ENCODE results near the gene KAZN.

KAZN gene

DNA sequence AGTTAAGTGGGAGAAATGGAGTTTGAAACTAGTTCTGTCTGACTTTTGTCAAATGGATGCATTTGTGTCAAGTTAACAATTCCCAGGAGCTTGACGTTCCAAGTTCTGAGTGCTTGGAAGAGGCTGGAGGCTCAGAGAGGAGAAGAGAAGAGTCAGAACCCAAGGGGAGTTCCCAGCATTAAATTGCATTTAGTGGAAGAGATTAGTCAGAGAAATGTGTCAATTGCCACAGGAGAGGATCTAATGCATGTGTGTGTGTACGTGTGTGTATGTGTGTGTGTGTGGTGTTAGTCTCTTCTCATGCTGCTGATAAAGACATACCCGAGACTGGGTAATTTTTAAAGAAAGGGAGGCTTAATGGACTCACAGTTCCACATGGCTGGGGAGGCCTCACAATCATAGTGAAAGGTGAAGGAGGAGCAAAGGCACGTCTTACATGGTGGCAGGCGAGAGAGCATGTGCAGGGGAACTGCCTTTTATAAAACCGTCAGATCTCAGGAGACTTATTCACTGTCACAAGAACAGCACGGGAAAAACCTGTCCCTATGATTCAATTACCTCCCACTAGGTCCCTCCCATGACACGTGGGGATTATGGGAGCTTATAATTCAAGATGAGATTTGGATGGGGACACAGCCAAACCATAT lies 453.5 kb downstream of the KAZN start:
- no peak for DNase-seq (ENCODE audit: extremely low read depth, low read depth)
- TF ChIP-seq, protein P1, sequence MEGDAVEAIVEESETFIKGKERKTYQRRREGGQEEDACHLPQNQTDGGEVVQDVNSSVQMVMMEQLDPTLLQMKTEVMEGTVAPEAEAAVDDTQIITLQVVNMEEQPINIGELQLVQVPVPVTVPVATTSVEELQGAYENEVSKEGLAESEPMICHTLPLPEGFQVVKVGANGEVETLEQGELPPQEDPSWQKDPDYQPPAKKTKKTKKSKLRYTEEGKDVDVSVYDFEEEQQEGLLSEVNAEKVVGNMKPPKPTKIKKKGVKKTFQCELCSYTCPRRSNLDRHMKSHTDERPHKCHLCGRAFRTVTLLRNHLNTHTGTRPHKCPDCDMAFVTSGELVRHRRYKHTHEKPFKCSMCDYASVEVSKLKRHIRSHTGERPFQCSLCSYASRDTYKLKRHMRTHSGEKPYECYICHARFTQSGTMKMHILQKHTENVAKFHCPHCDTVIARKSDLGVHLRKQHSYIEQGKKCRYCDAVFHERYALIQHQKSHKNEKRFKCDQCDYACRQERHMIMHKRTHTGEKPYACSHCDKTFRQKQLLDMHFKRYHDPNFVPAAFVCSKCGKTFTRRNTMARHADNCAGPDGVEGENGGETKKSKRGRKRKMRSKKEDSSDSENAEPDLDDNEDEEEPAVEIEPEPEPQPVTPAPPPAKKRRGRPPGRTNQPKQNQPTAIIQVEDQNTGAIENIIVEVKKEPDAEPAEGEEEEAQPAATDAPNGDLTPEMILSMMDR (IDR thresholded peaks at IDR 0.05; ENCODE audit: low read depth, low read length): no peak

DNA sequence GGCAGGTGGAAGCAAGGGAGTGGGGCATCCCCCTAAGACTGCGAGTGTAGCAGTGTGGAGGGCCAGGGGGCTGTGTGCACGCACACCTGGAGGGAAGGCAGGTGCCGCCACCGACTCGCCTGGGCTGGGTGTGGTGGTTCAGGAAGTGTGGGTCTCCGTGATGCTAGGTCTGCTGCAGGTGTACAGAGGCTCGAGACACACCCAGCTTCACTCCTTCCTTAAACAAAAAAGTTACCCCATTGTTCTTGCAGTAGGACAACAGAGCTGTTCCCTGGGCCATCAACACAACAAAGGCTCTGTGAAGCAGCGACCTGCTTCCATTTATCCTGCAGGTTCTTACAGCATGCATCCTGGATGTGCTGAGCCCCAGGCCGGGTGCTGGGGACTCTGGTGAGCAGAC lies 454.7 kb downstream of the KAZN start:
- DNase-seq (ENCODE audit: extremely low read depth, low read depth): no peak
- TF ChIP-seq, protein P1 (IDR thresholded peaks at IDR 0.05; ENCODE audit: low read depth, low read length): no peak

DNA sequence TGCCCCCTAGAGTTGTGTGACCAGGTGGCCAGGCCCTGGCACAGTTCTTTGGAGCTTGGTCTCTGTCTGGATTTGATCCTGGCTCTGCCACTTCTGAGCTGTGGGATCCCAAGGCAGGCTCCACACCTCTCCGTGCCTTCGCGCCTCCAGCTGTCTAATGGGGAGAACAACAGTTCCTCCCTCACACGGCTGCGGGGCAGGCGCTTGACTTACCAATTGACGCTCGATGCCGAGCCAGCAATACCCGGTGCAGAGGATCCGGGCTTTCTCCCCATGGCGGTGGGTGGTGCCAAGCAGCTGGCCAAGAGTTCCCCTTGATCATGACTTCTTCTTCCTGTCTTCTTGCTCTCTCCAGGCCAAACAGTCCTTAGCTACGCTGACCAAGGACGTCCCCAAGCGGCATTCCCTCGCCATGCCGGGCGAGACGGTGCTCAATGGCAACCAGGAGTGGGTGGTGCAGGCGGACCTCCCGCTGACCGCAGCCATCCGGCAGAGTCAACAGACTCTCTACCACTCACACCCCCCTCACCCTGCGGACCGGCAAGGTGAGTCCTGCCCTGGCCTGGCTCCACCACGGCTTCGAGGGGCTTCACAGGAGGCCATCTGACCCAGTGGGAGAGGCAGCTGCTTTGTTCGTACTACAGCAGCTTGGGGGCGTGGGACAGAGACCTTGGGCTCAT lies 457.4 kb downstream of the KAZN start:
- TF ChIP-seq, protein P1 (IDR thresholded peaks at IDR 0.05; ENCODE audit: low read depth, low read length): no peak
- no peak for DNase-seq (ENCODE audit: extremely low read depth, low read depth)

DNA sequence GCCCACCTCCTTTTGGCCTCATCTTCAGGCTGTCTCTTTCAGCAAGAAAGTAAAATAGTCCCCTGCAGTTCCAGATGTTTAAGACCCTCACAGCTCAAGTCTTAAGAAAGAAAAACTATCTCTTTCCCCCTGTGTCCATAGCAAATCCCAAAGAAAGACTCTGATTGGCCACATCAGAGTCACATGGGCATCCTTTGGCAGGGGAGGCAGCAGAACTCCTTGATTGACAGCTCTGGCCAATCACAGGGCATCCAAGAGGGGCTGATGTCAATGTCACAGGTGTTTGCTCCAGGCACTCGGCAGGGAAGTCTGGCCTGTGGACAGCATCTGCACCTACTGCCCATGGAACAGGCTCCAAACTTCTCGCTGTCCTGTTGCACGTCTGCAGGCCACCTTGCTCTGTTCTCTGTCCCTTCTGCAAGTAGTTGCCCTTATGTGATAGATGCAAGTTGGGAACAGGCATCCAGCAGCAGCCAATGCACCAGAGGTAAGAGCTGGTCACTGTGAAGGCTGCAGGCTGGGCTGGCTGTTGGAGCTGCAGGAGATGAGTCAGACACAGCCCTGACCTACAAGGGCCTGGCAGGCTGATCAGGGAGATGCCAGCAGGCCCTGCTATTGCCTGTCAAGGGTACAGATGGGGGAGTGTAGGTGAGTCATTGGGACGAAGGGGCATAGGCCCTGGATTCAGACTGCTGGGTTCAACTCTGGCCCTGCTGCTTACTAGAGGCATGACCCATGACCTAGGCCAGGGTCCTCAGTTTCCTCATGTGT lies 458.2 kb downstream of the KAZN start:
- TF ChIP-seq, protein P1 (IDR thresholded peaks at IDR 0.05; ENCODE audit: low read depth, low read length): no peak
- DNase-seq (ENCODE audit: extremely low read depth, low read depth): no peak

DNA sequence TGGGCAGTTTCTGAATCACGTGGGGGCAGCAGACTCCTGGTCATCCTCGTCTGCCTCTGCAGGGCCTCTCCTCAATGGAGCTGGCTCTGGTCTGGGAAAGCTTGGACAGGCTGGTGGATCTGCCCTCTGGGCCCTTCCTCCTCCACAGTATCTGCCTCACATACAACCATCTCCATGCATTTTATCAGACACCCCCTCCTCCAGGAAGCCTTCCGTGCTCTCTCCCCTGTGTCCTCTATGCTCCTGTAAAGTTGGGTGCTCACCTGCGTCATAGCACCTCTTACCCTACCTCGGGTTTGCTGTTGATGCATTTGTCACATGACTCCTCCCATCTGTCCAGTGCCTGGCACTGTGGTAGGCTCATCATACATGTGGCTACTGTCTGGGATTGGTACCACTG lies 459.3 kb downstream of the KAZN start:
- no peak for DNase-seq (ENCODE audit: extremely low read depth, low read depth)
- TF ChIP-seq, protein P1 (IDR thresholded peaks at IDR 0.05; ENCODE audit: low read depth, low read length): no peak

DNA sequence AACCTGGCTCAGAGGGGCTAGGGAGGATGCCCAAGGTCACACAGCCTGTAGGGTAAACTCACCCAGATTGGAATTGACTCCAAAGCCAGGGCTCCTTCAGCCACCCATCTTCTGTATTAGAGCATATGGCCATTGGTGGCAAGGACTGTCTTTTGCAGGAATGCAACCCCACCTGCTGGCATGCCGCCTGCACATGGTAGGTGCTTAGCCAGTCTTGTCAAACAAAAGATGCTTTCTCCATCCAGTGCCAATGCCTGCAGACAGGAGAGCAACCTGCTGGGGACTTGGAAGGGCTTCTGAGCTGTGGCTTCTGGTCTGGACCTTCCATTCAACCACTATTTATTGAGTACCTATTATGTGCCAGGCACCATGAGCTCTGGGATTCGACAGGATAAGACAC lies 459.8 kb downstream of the KAZN start:
- TF ChIP-seq, protein P1 (IDR thresholded peaks at IDR 0.05; ENCODE audit: low read depth, low read length): no peak
- DNase-seq (ENCODE audit: extremely low read depth, low read depth): no peak

DNA sequence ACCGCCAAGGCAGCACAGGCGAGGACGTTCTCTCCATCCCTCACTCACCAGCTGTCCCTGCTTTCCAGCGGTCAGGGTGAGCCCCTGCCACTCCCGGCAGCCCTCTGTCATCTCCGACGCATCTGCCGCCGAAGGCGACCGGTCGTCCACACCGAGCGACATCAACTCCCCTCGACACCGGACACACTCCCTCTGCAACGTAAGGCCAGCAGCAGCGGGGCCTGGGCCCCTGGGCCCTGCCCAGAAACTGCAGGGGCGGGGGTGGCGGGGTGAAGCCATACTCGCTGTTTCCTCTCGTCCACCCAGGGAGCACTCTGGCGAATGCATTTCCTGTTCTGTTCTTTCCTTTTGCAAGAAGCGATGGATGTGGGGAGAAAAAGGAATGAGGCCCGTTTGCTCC lies 461.6 kb downstream of the KAZN start:
- TF ChIP-seq, protein P1 (IDR thresholded peaks at IDR 0.05; ENCODE audit: low read depth, low read length): no peak

More for the DNA sequence above, 461.6 kb downstream of the KAZN start:
- DNase-seq (ENCODE audit: extremely low read depth, low read depth): no peak
